Fibroblast of skin of left quadriceps (primary cell): Measurements from ENCODE around the gene SSTR4.

ENCODE experiments used
- DNase-seq, 2 experiments: peaks; one replicate each; pipeline ENCODE4 v3.0.0-alpha.2; 2013; ENCODE audit warnings: low read depth in 2 of 2

SSTR4 gene

GRCh38 chr20:23086931-23087411, 51.9 kb downstream of the SSTR4 start:
- DNase-seq = no peak

- no peak for DNase-seq
Measured at GRCh38 chr20:23087587-23088251, 52.6 kb downstream of the SSTR4 start.
